Coronary artery (tissue), 2 donors: ENCODE measurements around the gene ACOT7.

Experiments used
- DNase-seq: peaks from one replicate; pipeline ENCODE4 v3.0.0-alpha.2; 2017; ENCODE audit warnings: low spot score
- H3K27ac ChIP-seq, 2 donors: fragments of 200-600 bp; sonication (generic); one replicate each; pipeline ENCODE4 v1.5.1; 2016 to 2019
- H3K4me3 ChIP-seq: fragments of 200-600 bp; sonication (generic); 2 replicates; pipeline ENCODE4 v1.5.1; 2016; ENCODE audit warnings: mild to moderate bottlenecking, moderate library complexity
- TF ChIP-seq, protein P1 (sequence below): fragments of 200-600 bp; sonication (generic); IDR thresholded peaks from one replicate; pipeline ENCODE4 v1.5.1; 2019; ENCODE audit warnings: antibody characterized with exemption

The ACOT7 gene

DNA sequence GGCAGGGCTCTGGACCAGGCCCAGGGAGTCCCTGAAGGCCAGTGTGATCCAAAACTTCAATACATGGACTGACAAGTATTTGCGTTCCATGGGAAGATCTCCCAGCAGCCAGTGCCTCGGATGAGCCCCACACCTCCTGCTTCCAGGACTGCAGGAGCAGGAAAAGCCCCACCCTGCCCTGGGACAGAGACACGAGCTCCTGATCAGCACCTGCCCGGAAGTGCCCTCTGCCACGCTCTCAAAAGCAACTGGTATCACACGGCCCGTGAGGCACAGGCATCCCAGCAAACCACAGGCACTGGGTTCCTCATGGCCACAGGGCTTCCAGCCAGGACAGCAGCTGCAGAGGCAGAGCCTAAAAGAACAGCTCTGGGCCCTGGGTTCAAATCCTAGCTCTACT lies 48.6 kb downstream of the ACOT7 start:
- TF ChIP-seq, protein P1, sequence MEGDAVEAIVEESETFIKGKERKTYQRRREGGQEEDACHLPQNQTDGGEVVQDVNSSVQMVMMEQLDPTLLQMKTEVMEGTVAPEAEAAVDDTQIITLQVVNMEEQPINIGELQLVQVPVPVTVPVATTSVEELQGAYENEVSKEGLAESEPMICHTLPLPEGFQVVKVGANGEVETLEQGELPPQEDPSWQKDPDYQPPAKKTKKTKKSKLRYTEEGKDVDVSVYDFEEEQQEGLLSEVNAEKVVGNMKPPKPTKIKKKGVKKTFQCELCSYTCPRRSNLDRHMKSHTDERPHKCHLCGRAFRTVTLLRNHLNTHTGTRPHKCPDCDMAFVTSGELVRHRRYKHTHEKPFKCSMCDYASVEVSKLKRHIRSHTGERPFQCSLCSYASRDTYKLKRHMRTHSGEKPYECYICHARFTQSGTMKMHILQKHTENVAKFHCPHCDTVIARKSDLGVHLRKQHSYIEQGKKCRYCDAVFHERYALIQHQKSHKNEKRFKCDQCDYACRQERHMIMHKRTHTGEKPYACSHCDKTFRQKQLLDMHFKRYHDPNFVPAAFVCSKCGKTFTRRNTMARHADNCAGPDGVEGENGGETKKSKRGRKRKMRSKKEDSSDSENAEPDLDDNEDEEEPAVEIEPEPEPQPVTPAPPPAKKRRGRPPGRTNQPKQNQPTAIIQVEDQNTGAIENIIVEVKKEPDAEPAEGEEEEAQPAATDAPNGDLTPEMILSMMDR: no peak
- Histone ChIP-seq H3K4me3 (no peak overlapping the region), H3K27ac (no peak overlapping the region)
- DNase-seq: no peak

GRCh38 chr1:6343506-6344405 lies 49.8 kb downstream of the ACOT7 start:
- Histone ChIP-seq H3K4me3 (no peak overlapping the region), H3K27ac (no peak overlapping the region)
- DNase-seq: no peak
- TF ChIP-seq, protein P1: peak; percentile 43

DNA sequence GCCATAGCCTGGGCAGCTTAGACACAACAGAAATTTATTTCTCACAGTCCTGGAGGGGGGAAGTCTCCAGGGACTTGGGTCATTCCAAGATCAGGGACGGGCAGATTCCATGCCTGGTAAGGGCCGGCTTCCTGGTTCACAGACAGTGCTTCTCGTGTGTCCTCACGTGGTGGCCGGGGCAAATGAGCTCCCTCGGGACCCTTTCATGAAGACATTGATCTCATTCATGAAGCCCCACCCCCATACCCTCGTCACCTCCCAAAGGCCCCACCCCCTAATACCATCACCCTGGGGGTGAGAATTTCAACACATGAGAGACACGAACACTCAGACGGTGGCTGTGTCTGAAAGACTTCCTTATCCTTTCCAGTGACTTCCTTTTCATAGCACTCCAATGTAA lies 51.5 kb downstream of the ACOT7 start:
- TF ChIP-seq, protein P1: no peak

GRCh38 chr1:6338695-6339094 lies 54.9 kb downstream of the ACOT7 start:
- Histone ChIP-seq H3K27ac (no peak overlapping the region), H3K4me3 (no peak overlapping the region)
- DNase-seq: no peak
- TF ChIP-seq, protein P1: no peak

More for the DNA sequence above, 51.5 kb downstream of the ACOT7 start:
- DNase-seq: no peak
- H3K27ac ChIP-seq: no peak overlapping the region
- no peak overlapping the region for H3K4me3 ChIP-seq

- no peak overlapping the region for H3K4me3 ChIP-seq
- TF ChIP-seq, protein P1: no peak
These were observed 56.6 kb downstream of the ACOT7 start for GRCh38 chr1:6336776-6337622.

GRCh38 chr1:6334261-6334993 lies 59.1 kb downstream of the ACOT7 start:
- no peak for DNase-seq
- no peak overlapping the region for H3K4me3 ChIP-seq
- TF ChIP-seq, protein P1: no peak
- H3K27ac ChIP-seq: no peak overlapping the region

More at GRCh38 chr1:6336776-6337622, 56.6 kb downstream of the ACOT7 start:
- H3K27ac ChIP-seq: no peak overlapping the region
- no peak for DNase-seq
